HCT116 (cell line): ENCODE data around the gene MYOF. TPM values are rescaled to one million over a fixed set of nuclear protein-coding genes. Genes with fewer than 3 reads are reported as not detected.
"Not testable (repeated sequence)": the region's sequence is repeated elsewhere in the genome, so short reads cannot be mapped to it uniquely, and the experiment has no call there.

ENCODE experiments used
- ATAC-seq: fragments of 200-7000 bp; cut with Tn5 transposase; 2 replicates; pipeline ENCODE4 v1.9.1; 2020; ENCODE audit warnings: mild to moderate bottlenecking, moderate library complexity
- BruUV-seq: library from RNA; stranded (reverse); fragments of 400-500 nt; replicated peaks from 2 replicates; lab custom pipeline; 2021; lab: Mats Ljungman, UMichigan
- CTCF ChIA-PET: fragments of 300-600 bp; sonication (Branson Sonifier 250); formaldehyde crosslinking; loops from one replicate; lab custom pipeline; 2021; ENCODE audit warnings: antibody characterized with exemption; lab: Charles Lee
- POLR2A ChIA-PET: fragments of 300-600, 350-600 bp; sonication (Branson Sonifier 250); formaldehyde crosslinking; loops from one replicate; lab custom pipeline; 2021; ENCODE audit warnings: antibody characterized with exemption; lab: Charles Lee
- RAD21 ChIA-PET, 2 experiments: fragments of 300-600 bp; sonication (Branson Sonifier 250); formaldehyde crosslinking; loops; one replicate each; lab custom pipeline; 2023; ENCODE audit warnings: low total read pairs in 2 of 2; ENCODE audit not compliant: uncharacterized antibody in 2 of 2, unreplicated experiment in 2 of 2, low non-redundant PET in 1 of 2; lab: Charles Lee
- DNase-seq: peaks from one replicate; pipeline ENCODE4 v3.0.0-alpha.2; 2010; ENCODE audit warnings: low read depth, low spot score
- H2AFZ ChIP-seq: fragments of 200-600 bp; shearing (Covaris generic), sonication (generic); 2 replicates; pipeline ENCODE4 v1.6.1; 2017; ENCODE audit warnings: low read depth, mixed run types, mixed read lengths, antibody characterized with exemption, low read length; ENCODE audit not compliant: poor library complexity, severe bottlenecking
- H3K27ac ChIP-seq: 2 replicates; pipeline ENCODE4 v1.5.1; 2012; ENCODE audit warnings: low read depth, low read length
- H3K27me3 ChIP-seq: fragments of 200-600 bp; sonication (generic); 2 replicates; pipeline ENCODE4 v1.6.1; 2016; ENCODE audit warnings: mixed run types, low read length, mixed read lengths; ENCODE audit not compliant: insufficient read depth
- H3K36me3 ChIP-seq, 2 experiments: fragments of 200-500 bp in 1 of 2; fragments of 200-600 bp in 1 of 2; sonication (Bioruptor generic) in 1 of 2; sonication (generic) in 1 of 2; 2 replicates each; pipeline versions ENCODE4 v1.5.1 to v1.6.1; 2014 to 2016; ENCODE audit warnings: low read length in 2 of 2, inconsistent platforms in 1 of 2, mixed read lengths in 1 of 2, mixed run types in 1 of 2; ENCODE audit not compliant: insufficient read depth in 2 of 2, control insufficient read depth in 1 of 2
- H3K4me1 ChIP-seq, 2 experiments: fragments of 200-600 bp in 1 of 2; sonication (generic) in 1 of 2; 2 replicates each; pipeline versions ENCODE4 v1.5.1 to v1.6.1; 2012 to 2017; ENCODE audit warnings: low read length in 2 of 2, inconsistent platforms in 1 of 2, mild to moderate bottlenecking in 1 of 2, mixed read lengths in 1 of 2, mixed run types in 1 of 2, moderate library complexity in 1 of 2; ENCODE audit not compliant: insufficient read depth in 2 of 2, control insufficient read depth in 1 of 2
- H3K4me2 ChIP-seq: fragments of 200-600 bp; sonication (generic); 2 replicates; pipeline ENCODE4 v1.6.1; 2017; ENCODE audit warnings: mixed run types, low read length, mixed read lengths
- H3K4me3 ChIP-seq, 2 experiments: fragments of 200-600 bp in 1 of 2; sonication (generic) in 1 of 2; replicated peaks in 1 of 2; 2 replicates each; pipeline ENCODE4 v1.5.1; 2011 to 2016; ENCODE audit warnings: low read length in 2 of 2, control low read depth in 1 of 2, low read depth in 1 of 2, mild to moderate bottlenecking in 1 of 2, mixed read lengths in 1 of 2, mixed run types in 1 of 2
- H3K79me2 ChIP-seq: fragments of 200-600 bp; sonication (generic); 2 replicates; pipeline ENCODE4 v1.6.1; 2017; ENCODE audit warnings: mild to moderate bottlenecking, mixed run types, low read length, moderate library complexity, mixed read lengths; ENCODE audit not compliant: insufficient read depth
- H3K9ac ChIP-seq: fragments of 200-600 bp; sonication (generic); 2 replicates; pipeline ENCODE4 v1.6.1; 2016; ENCODE audit warnings: low read length, mixed read lengths
- H3K9me2 ChIP-seq: fragments of 200-600 bp; sonication (generic), shearing (Covaris generic); 2 replicates; pipeline ENCODE4 v1.6.1; 2017; ENCODE audit warnings: mixed run types, mild to moderate bottlenecking, moderate library complexity; ENCODE audit not compliant: insufficient read depth
- H3K9me3 ChIP-seq, 2 experiments: fragments of 200-500 bp in 1 of 2; fragments of 200-600 bp in 1 of 2; sonication (Bioruptor generic) in 1 of 2; sonication (generic) in 1 of 2; 2 replicates each; pipeline ENCODE4 v1.6.1; 2014 to 2017; ENCODE audit warnings: low read length in 2 of 2, mixed read lengths in 2 of 2, inconsistent platforms in 1 of 2, low read depth in 1 of 2, mild to moderate bottlenecking in 1 of 2, mixed run types in 1 of 2, moderate library complexity in 1 of 2; ENCODE audit not compliant: control insufficient read depth in 1 of 2, insufficient read depth in 1 of 2
- H4K20me1 ChIP-seq: fragments of 200-600 bp; sonication (generic), shearing (Covaris generic); 2 replicates; pipeline ENCODE4 v1.6.1; 2017; ENCODE audit warnings: mixed run types, mild to moderate bottlenecking, moderate library complexity; ENCODE audit not compliant: insufficient read depth
- CBX3 ChIP-seq: IDR thresholded peaks from 2 replicates; pipeline ENCODE4 v1.6.1; 2012; ENCODE audit warnings: low read depth
- EZH2phosphoT487 ChIP-seq: fragments of 200-600 bp; IDR thresholded peaks from 2 replicates; pipeline ENCODE4 v1.6.1; 2018; ENCODE audit warnings: antibody characterized with exemption, borderline replicate concordance
- JUND ChIP-seq: IDR thresholded peaks from 2 replicates; pipeline ENCODE4 v1.6.1; 2012
- POLR2A ChIP-seq: IDR thresholded peaks from 2 replicates; pipeline ENCODE4 v1.7.0; 2011; ENCODE audit warnings: borderline replicate concordance; ENCODE audit not compliant: insufficient read depth, insufficient read length; ENCODE audit errors: extremely low read depth
- POLR2AphosphoS5 ChIP-seq: IDR thresholded peaks from 2 replicates; pipeline ENCODE4 v1.6.1; 2011; ENCODE audit warnings: mild to moderate bottlenecking, low read depth, low read length, moderate library complexity
- SP1 ChIP-seq: IDR thresholded peaks from 2 replicates; pipeline ENCODE4 v1.6.1; 2012; ENCODE audit warnings: low read depth
- SRF ChIP-seq: IDR thresholded peaks from 2 replicates; pipeline ENCODE4 v1.6.1; 2012; ENCODE audit warnings: low read depth
- TCF7L2 ChIP-seq: IDR thresholded peaks from 2 replicates; pipeline ENCODE4 v1.7.0; 2011; ENCODE audit warnings: borderline replicate concordance, inconsistent platforms; ENCODE audit not compliant: insufficient read depth, insufficient read length; ENCODE audit errors: extremely low read depth
- YY1 ChIP-seq: IDR thresholded peaks from 2 replicates; pipeline ENCODE4 v1.6.1; 2011; ENCODE audit warnings: low read length, low read depth, moderate library complexity, mild to moderate bottlenecking; ENCODE audit not compliant: insufficient replicate concordance; ENCODE audit errors: extremely low read depth
- ZNF274 ChIP-seq: fragments of 200-500 bp; sonication (Bioruptor generic); IDR thresholded peaks from 2 replicates; pipeline ENCODE4 v1.6.1; 2014; ENCODE audit warnings: mild to moderate bottlenecking, low read depth, low read length, inconsistent platforms
- intact Hi-C: fragments of 100-400 bp; cut with micrococcal nuclease; formaldehyde crosslinking; loops from 2 replicates; pipeline ENCODE4 v1.10.0; 2022
- total RNA-seq: library from RNA; stranded (reverse); gene quantifications from one replicate; pipeline ENCODE4 v1.2.1, GENCODE V29; 2021; ENCODE audit not compliant: unreplicated experiment
- TF ChIP-seq, protein P1 (sequence below), 3 experiments: fragments of 200-600 bp in 1 of 3; sonication (generic) in 1 of 3; IDR thresholded peaks in 2 of 3; conservative IDR thresholded peaks in 1 of 3; 2 replicates each; pipeline ENCODE4 v1.5.1; 2012 to 2017; ENCODE audit warnings: low read depth in 2 of 3, low read length in 2 of 3, antibody characterized with exemption in 1 of 3, borderline replicate concordance in 1 of 3, control low read depth in 1 of 3, mild to moderate bottlenecking in 1 of 3, mixed read lengths in 1 of 3, mixed run types in 1 of 3, moderate library complexity in 1 of 3; ENCODE audit not compliant: insufficient read depth in 1 of 3
- TF ChIP-seq, protein P2 (sequence below): IDR thresholded peaks from 2 replicates; pipeline ENCODE4 v1.6.1; 2012
- TF ChIP-seq, protein P3 (sequence below): IDR thresholded peaks from 2 replicates; pipeline ENCODE4 v1.6.1; 2012
- TF ChIP-seq, protein P4 (sequence below): IDR thresholded peaks from 2 replicates; pipeline ENCODE4 v1.6.1; 2011; ENCODE audit warnings: mild to moderate bottlenecking, low read length, moderate library complexity; ENCODE audit not compliant: insufficient replicate concordance; ENCODE audit errors: extremely low read depth

MYOF gene
- total RNA-seq, 1 experiment from 2014 or later: 250 TPM

DNA sequence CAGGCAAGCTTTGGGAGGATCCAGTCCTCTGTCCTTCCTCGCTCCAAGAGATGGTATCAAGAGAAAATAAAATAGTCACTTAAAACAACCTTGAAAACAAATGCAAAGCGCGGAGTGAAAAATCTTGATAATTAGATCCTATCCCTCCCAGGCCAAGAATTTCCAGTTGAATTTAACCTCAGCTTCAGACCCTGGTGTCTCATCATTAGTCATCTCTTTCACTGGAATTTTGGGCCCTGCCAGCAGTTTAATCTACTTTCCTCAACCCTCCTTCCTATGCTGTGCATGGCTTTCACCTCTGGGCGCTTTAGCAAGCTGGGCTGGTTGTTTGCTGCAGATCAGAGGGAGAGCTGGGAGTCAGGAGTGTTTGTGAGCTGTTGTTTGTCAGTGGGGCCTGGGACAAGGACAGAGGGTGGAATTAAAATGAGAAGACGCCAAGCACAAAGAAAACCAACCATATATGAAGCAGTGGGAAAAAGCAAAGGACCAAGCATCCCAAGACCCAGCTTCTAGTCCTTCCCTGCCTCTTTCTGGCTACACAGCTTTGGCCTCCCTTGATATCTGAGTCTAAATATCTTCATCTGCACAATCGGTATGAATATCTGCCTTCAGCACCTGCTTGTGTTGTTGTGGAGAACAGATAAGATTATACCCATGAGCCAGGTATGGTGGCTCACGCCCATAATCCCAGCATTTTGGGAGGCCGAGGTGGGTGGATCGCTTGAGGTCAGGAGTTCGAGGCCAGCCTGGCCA, 13.5 kb downstream of the MYOF start:
- TF ChIP-seq, protein P1, sequence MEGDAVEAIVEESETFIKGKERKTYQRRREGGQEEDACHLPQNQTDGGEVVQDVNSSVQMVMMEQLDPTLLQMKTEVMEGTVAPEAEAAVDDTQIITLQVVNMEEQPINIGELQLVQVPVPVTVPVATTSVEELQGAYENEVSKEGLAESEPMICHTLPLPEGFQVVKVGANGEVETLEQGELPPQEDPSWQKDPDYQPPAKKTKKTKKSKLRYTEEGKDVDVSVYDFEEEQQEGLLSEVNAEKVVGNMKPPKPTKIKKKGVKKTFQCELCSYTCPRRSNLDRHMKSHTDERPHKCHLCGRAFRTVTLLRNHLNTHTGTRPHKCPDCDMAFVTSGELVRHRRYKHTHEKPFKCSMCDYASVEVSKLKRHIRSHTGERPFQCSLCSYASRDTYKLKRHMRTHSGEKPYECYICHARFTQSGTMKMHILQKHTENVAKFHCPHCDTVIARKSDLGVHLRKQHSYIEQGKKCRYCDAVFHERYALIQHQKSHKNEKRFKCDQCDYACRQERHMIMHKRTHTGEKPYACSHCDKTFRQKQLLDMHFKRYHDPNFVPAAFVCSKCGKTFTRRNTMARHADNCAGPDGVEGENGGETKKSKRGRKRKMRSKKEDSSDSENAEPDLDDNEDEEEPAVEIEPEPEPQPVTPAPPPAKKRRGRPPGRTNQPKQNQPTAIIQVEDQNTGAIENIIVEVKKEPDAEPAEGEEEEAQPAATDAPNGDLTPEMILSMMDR (IDR thresholded peaks at IDR 0.05 in 2 of 3, conservative IDR thresholded peaks at IDR 0.05 in 1 of 3; ENCODE audit: borderline replicate concordance in 1 of 3, insufficient read depth in 1 of 3, low read depth in 2 of 3, low read length in 2 of 3): no peak
- TF ChIP-seq, protein P2, sequence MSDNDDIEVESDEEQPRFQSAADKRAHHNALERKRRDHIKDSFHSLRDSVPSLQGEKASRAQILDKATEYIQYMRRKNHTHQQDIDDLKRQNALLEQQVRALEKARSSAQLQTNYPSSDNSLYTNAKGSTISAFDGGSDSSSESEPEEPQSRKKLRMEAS: no peak
- TF ChIP-seq YY1 (peak; percentile 15), EZH2phosphoT487 (no peak), SP1 (no peak), SRF (no peak), CBX3 (no peak), POLR2A (no peak), ZNF274 (no peak), POLR2AphosphoS5 (peak; percentile 51), JUND (no peak), TCF7L2 (peak; percentile 13)
- TF ChIP-seq, protein P3, sequence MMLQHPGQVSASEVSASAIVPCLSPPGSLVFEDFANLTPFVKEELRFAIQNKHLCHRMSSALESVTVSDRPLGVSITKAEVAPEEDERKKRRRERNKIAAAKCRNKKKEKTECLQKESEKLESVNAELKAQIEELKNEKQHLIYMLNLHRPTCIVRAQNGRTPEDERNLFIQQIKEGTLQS: no peak
- TF ChIP-seq, protein P4, sequence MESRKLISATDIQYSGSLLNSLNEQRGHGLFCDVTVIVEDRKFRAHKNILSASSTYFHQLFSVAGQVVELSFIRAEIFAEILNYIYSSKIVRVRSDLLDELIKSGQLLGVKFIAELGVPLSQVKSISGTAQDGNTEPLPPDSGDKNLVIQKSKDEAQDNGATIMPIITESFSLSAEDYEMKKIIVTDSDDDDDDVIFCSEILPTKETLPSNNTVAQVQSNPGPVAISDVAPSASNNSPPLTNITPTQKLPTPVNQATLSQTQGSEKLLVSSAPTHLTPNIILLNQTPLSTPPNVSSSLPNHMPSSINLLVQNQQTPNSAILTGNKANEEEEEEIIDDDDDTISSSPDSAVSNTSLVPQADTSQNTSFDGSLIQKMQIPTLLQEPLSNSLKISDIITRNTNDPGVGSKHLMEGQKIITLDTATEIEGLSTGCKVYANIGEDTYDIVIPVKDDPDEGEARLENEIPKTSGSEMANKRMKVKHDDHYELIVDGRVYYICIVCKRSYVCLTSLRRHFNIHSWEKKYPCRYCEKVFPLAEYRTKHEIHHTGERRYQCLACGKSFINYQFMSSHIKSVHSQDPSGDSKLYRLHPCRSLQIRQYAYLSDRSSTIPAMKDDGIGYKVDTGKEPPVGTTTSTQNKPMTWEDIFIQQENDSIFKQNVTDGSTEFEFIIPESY: no peak
- peak overlapping the region; percentile 81 for H3K9ac ChIP-seq
- H3K9me3 ChIP-seq: no peaks in the 10 kb centered on the region
- peaks cover 87% of the 10 kb centered on the region for H3K79me2 ChIP-seq
- H3K27me3 ChIP-seq: no peaks in the 10 kb centered on the region
- TSS peak; percentile 29 for BruUV-seq
- RAD21 ChIA-PET: interaction anchor here (0.6 to 2.4 kb wide), 4 partner anchors 10 to 93 kb away, joined by 3 to 8 read pairs (median 5); partner anchors contain the start of gene MYOF (in 2 of the 2)
- POLR2A ChIA-PET: interaction anchor here (0.8 to 2.2 kb wide), 10 partner anchors 9 to 89 kb away, joined by 3 to 13 read pairs (median 4); partner anchors contain the start of genes CEP55 and MYOF
- H2AFZ ChIP-seq: no peak overlapping the region
- H4K20me1 ChIP-seq: no peaks in the 10 kb centered on the region
- peaks cover 87 to 96% of the 10 kb centered on the region in 2 experiments for H3K4me1 ChIP-seq
- H3K4me2 ChIP-seq: peak overlapping the region; percentile 72
- CTCF ChIA-PET: interaction anchor here (1.2 to 4.3 kb wide), 3 partner anchors 14 to 93 kb away, joined by 4 to 27 read pairs (median 11); partner anchors contain the start of gene MYOF
- intact Hi-C loops: no loop called here
- H3K27ac ChIP-seq: peak overlapping the region; percentile 98
- H3K36me3 ChIP-seq: peaks cover 0 to 19% of the 10 kb centered on the region in 2 experiments; a peak in 1 of 4 replicates
- H3K4me3 ChIP-seq: peak overlapping the region; percentile 10 to 29; a peak in 3 of 4 replicates
- no peaks in the 10 kb centered on the region for H3K9me2 ChIP-seq
- DNase-seq (peak; percentile 89), ATAC-seq (peak; percentile 41)

DNA sequence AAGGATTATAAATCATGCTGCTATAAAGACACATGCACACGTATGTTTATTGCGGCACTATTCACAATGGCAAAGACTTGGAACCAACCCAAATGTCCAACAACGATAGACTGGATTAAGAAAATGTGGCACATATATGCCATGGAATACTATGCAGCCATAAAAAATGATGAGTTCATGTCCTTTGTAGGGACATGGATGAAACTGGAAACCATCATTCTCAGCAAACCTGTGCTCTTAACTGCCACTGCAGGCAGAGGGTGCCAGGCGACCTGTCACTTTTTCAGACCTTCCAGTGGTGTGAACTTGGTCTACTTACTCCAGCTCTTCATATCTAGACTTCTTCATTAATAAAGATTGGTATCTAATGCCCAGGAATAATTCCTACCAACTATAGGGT, 14.5 kb downstream of the MYOF start:
- RAD21 ChIA-PET, DNase-seq, BruUV-seq, intact Hi-C loops, ATAC-seq, H4K20me1 ChIP-seq, H2AFZ ChIP-seq, H3K9me2 ChIP-seq, H3K9me3 ChIP-seq, H3K27me3 ChIP-seq: not testable (repeated sequence)
- H3K27ac ChIP-seq: peak overlapping the region; percentile 98
- peak overlapping the region; percentile 81 for H3K9ac ChIP-seq
- H3K36me3 ChIP-seq: peaks cover 0 to 12% of the 10 kb centered on the region in 2 experiments; a peak in 1 of 4 replicates
- H3K4me2 ChIP-seq: peak overlapping the region; percentile 72
- ChIA-PET CTCF (interaction anchor here (2.6 to 4.3 kb wide), 2 partner anchors 15 to 92 kb away, joined by 11 to 27 read pairs; partner anchors contain the start of gene MYOF), POLR2A (interaction anchor here (1.3 to 2.2 kb wide), 6 partner anchors 8 to 30 kb away, joined by 3 to 13 read pairs (median 6); partner anchors contain the start of genes CEP55 and MYOF)
- H3K4me1 ChIP-seq: peaks cover 87 to 96% of the 10 kb centered on the region in 2 experiments
- H3K4me3 ChIP-seq: peak overlapping the region in 1 of 2 experiments; percentile 29; a peak in 1 of 4 replicates
- H3K79me2 ChIP-seq: peaks cover 87% of the 10 kb centered on the region
